HG03064 (cell line): ENCODE data around the gene WSB1.
A peak's percentile ranks its signal among the peaks of the same experiment; 100 is the strongest.
"Not testable (repeated sequence)": the region's sequence is repeated elsewhere in the genome, so short reads cannot be mapped to it uniquely, and the experiment has no call there.

Experiments used
- ATAC-seq: cut with Tn5 transposase; IDR thresholded peaks from one replicate; pipeline ENCODE4 v1.9.1; 2021; ENCODE audit warnings: low read depth; ENCODE audit not compliant: unreplicated experiment

WSB1 gene

GRCh38 chr17:27293898-27294688 lies at the start of gene WSB1:
Gene WSB1, plus strand, starts transcription at chr17:27294114. Its CDS starts 282 bp downstream, at chr17:27294396.
- ATAC-seq = peak; percentile 72

- ATAC-seq = no peak
Observed at GRCh38 chr17:27244491-27245223, 49.3 kb upstream of the WSB1 start.

- peak; percentile 86 for ATAC-seq
Observed at GRCh38 chr17:27245230-27245696, 48.7 kb upstream of the WSB1 start.

GRCh38 chr17:27246537-27246936 lies 47.4 kb upstream of the WSB1 start:
- no peak for ATAC-seq

- ATAC-seq = no peak
Observed at GRCh38 chr17:27247071-27247957, 46.6 kb upstream of the WSB1 start.

- no peak for ATAC-seq
Observed at GRCh38 chr17:27247958-27248342, 46.0 kb upstream of the WSB1 start.

GRCh38 chr17:27250791-27251190 lies 43.1 kb upstream of the WSB1 start:
- not testable (repeated sequence) for ATAC-seq

- ATAC-seq = not testable (repeated sequence)
Observed at GRCh38 chr17:27254802-27255201, 39.1 kb upstream of the WSB1 start.

- ATAC-seq = no peak
Observed at GRCh38 chr17:27256225-27257030, 37.5 kb upstream of the WSB1 start.

- no peak for ATAC-seq
Observed at GRCh38 chr17:27257031-27257357, 36.9 kb upstream of the WSB1 start.

- ATAC-seq = no peak
Observed at GRCh38 chr17:27259356-27259755, 34.6 kb upstream of the WSB1 start.

GRCh38 chr17:27263386-27263785 lies 30.5 kb upstream of the WSB1 start:
- no peak for ATAC-seq

GRCh38 chr17:27264068-27264812 lies 29.7 kb upstream of the WSB1 start:
- no peak for ATAC-seq

GRCh38 chr17:27265333-27265732 lies 28.6 kb upstream of the WSB1 start:
- ATAC-seq = no peak

- ATAC-seq = no peak
Observed at GRCh38 chr17:27266228-27266627, 27.7 kb upstream of the WSB1 start.

GRCh38 chr17:27268394-27269085 lies 25.4 kb upstream of the WSB1 start:
- ATAC-seq = no peak

GRCh38 chr17:27269201-27269600 lies 24.7 kb upstream of the WSB1 start:
- ATAC-seq = no peak

GRCh38 chr17:27269974-27270373 lies 23.9 kb upstream of the WSB1 start:
- ATAC-seq = no peak

- ATAC-seq = no peak
Observed at GRCh38 chr17:27276653-27277156, 17.2 kb upstream of the WSB1 start.
